ENCODE data around the gene LBHD2.
"Not testable (repeated sequence)": the region's sequence is repeated elsewhere in the genome, so short reads cannot be mapped to it uniquely, and the experiment has no call there.

Gene LBHD2

DNA sequence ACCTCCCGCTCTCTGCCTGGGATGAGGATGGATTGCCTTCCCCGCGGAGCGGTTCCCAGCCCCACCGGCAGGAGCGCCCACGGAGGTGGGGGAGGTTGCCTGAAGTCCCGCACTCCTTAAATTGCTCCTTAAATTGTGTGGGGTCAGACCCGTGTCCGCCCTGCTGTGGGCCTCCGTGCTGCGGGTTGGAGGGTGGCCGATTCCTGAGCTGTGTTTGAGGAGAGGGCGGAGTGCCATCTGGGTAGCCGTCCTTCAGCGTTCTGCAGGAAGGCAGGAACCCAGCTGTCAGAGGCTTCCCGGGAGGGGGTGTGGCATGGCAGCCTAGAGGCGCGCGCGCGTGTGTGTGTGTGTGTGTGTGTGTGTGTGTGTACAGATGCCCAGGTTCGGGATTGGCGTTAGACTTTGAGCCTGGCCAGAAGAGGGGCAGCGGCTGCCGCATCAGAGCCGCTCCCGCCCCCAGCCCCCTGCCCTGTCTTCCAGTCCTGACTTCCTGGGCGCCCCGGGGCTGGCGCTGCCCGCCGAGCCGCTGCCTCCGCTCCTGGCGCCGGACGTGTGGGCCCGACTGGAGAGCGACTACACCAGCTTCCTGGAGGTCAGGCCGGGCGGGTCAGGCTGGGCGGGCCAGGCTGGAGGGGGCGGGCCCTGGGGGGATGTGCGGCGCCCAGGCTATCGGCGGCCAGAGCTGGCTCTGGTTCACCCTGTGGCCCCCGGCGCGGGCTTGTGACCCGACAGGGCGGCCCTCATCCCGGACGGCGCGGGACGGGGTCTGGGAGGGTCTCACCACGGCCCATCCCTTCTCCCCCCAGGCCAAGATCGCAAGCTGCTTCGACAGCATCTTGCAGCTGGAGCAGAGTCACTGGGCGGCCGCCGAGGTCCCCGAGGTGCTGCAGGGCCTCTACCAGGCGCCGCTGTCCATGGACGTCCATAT is 19.7 kb downstream of the LBHD2 start:
- in situ Hi-C loops (cut with HindIII; ENCODE audit: low sequenced_read_pairs) = no loop called here

DNA sequence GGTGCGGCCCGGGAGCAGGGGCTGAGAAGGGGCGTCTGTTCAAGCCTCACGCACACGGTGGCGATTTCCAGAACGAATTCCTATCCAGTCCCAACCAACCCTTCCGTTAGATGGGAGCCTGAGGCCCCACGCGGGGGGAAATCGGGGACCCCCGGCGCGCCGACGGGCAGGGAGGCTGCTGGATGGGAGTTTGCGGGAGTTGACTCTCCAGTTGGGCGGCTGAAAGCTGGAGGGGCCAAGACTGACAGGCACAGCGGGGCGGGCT is 20.3 kb downstream of the LBHD2 start:
- in situ Hi-C loops (cut with HindIII; ENCODE audit: low sequenced_read_pairs) = no loop called here

DNA sequence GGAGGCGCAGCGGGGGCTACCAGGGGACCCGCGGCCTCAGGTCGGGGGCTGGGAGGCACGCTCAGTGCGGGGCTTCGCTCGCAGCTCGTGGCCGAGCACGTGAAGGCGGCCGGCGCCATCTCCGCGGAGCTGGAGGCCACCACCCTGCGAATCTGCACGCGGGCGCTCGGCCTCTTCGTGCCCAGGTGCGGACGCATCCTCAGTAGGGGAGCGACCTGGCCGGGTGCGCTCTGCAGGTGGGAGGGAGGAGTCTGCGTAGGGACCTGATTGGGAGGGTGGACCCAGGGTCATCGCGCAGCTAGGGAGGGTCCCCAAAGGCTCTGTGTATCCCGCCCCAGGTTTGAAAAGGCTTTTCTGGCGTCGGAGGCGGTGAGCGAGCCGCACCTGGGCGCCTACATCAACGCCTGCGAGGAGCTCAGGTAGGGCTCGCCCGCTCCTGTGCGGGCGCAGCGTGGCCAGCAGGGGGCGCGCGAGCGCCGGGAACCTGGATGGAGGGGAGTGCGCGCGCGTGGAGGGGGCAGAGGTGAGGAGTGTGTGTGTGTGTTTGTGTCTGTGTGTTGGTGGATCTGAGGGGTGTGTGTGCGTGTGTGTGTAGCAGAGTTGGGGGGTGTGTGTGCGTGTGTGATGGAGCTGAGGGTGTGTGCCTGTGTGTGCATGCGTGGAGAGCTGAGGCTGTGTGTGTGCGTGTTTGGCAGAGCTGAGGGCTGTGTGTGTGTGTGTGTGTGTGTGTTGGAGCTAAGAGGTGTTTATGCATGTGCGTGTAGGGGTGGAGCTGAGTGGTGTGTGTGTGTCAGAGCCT is 20.8 kb downstream of the LBHD2 start:
- in situ Hi-C loops (cut with HindIII; ENCODE audit: low sequenced_read_pairs) = no loop called here

DNA sequence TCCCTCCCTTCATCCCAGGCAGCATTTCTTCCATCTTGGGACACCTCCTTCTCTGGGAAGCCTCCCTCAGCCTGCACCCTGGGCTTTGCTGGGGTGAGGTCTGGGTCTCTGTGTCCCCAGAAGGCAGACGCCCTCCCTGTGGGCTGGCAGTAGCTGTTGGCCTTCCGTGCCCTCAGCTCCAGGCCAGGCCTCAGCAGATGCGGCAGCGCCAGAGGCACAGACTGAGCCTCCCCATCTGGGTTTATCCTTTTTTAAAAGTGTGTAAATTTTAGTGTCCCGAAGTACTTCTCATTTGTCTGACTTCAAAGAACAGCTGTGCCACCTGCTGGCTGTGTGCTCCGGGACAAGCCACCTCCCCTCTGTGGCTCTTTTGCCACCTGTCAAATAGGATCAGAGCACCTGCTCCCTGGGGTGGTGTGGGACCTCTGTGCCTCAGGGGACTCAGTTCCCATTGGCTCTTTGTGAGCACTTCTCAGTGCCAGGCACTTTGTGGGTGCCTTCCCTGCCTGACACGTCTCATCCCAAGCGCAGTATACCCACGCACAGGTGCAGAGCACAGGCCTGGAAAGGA is 21.7 kb downstream of the LBHD2 start:
- in situ Hi-C loops (cut with HindIII; ENCODE audit: low sequenced_read_pairs) = no loop called here

DNA sequence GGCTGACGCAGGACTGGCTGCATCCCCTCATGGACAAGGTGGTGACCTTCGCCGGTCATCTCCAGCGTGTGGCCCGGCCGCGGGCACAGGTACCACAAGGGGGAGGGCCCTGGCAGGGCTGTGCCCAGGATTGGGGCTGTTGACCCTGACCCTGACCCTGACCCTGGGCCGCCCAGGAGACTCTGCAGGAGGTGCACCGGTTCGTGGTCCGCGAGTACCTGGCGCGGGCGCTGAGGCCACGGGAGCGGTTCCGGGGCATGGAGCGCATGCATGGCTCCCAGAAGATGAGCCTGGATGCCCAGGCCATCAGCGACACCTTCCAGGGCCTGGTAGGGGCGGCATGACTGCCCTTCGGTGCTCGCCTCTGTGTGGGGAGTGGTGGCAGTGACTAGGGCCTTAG is 23.4 kb downstream of the LBHD2 start:
- in situ Hi-C loops (cut with HindIII; ENCODE audit: low sequenced_read_pairs) = no loop called here

DNA sequence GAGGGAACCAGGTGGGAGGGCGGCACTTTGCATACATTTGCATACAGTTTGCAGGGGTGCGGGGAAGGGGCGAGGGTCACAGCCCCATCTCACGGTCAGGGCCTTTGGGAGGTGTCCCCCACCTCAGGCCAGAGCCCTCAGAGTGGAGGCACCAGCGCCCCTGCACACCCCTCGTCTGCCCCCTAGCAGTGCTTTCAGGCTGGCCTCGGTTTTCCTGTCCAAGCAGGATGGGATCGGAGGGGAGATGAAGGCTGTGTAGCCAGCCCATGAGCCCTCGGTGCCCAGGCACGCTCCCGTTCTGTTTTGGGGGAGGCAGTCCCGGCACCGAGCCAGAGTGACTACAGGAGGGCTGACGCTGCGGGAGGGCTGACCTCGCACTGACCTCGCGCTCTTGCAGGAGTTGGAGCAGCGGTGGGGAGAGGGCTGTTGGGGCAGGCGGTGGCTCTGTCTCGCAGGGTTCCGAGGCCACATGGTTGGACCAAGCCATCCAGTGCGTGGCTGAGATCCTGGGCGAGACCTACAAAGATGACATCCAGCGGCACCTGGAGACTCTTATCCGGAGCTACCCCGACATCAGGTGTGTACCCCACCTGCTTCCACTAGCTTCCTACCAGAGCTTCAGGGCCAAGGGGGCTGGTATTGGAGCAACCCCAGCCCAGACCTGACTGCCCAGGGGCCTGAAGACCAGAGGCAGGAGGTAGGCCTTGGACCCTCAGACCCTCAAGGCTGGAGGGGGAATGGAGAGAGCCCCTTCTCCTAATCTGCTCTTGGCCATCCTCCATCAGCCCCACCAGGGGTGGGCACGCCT is 24.1 kb downstream of the LBHD2 start:
- in situ Hi-C loops (cut with HindIII; ENCODE audit: low sequenced_read_pairs) = no loop called here

DNA sequence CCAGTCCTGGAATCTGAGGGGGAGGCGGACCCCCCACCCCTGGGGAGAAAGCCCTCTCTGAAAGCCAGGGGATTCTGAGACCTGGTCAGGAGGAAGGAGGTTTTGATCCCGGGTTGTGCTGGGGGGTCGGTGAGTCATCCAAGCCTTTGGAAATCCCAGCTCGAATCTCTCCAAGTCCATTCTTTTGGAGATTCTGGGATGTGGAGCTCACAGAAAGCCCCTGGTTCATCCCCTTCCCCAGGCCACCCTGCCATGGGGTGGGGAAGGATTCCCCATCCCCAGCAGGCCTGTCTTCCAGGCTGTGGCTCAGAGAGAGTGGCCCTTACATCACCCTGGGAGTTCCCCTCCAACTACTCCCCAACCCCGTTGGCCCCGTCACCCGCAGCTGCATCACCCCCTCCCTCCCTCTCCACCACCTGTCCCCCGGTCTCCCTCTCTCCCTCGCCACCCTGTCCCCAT is 24.8 kb downstream of the LBHD2 start:
- in situ Hi-C loops (cut with HindIII; ENCODE audit: low sequenced_read_pairs) = no loop called here

DNA sequence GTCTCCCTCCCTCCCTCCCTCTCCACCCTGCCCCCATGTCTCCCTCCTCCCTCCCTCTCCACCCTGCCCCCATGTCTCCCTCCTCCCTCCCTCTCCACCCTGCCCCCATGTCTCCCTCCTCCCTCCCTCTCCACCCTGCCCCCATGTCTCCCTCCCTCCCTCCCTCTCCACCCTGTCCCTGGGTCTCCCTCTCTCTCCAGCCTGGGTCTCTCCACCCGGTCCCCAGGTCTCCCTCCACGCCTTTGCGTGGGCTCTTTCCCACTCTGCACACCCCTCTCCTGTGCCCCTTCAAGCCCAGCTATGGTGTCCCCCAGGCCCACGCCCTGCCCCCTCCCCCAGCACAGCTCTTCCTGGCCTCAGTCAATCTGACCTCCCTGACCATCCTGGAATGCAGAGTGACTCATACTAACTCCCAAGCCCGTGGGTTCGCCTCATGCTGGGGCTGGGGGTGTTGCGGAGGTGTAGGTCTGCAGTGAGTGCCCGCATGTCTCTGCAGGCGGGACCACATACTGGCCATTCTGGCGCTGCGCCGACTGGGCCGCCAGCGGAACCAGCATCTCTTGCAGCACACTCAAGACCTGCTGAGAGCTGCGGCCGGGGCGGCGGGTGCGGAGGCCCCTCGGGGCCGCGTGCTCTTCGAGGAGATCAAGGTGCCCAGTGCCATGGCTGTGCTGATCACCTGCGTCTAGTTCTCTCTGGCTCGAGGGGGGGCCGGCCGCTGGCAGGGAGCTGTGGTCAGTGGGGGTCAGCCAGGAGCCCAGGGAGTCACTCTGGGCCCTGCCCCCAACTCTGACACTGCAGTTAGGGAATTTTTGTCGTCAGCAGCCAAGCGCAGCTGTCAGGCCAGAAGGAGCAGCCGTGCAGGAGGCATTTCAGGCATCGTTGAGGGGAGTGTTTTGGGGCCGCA is 25.8 kb downstream of the LBHD2 start:
- in situ Hi-C loops (cut with HindIII; ENCODE audit: low sequenced_read_pairs) = no loop called here

DNA sequence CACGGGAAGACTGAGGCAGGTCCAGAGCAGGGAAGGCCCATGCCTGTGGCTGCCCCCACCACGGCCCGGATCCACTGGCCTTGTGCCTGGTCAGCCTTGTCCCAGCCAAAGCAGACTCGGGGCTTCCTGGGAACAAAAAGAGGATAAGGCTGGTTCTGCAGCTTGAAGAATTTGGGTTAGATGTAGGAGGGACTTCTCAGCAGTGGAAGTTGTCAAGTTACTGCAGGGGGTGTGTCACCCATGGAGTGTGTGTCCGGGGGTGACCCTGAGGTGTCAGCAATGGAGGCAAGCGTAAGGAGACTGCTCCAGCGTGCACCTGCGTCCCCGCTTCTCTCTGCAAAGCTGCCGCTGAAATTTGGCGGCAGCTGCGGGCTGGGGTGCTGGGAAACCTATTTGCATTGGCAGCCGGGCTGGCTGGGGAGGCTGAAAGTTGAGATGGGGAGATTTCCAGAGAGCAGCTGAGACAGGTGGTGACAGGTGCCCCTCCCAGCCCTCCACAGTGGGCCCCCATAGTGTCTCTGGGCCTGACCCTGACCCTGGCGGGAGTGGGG is 26.7 kb downstream of the LBHD2 start:
- in situ Hi-C loops (cut with HindIII; ENCODE audit: low sequenced_read_pairs) = no loop called here

DNA sequence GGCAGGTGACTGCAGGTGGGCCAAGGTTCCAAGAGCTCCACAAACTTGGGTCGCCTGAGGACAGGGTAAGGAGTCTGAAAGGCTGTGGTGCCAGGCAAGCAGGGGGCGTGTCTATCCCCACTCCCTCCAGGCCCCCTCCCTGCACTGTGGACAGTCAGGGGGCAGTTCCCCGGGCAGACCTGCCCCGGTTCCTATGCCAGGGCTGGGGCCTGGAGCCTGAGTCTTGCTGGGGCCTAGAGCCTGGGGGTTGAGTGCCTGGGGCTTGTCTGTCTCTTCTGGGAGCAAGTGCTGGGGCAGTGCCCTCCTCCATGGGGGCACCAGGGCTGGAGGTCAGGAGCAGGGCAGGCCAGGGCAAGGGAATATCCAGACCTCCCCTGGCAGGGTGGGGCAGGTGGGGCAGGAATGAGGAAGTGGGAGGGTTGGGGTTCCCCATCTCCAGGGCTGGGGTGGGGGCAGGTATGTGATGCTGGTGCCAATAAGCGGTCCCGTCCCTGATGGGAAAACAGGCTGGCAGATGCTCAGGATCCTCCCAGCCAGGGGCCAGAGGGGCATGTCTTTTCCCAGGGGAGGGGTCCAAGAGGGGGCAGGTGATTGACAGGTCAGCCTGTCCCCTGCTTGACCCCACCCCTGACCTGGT is 27.3 kb downstream of the LBHD2 start:
- in situ Hi-C loops (cut with HindIII; ENCODE audit: low sequenced_read_pairs) = no loop called here

DNA sequence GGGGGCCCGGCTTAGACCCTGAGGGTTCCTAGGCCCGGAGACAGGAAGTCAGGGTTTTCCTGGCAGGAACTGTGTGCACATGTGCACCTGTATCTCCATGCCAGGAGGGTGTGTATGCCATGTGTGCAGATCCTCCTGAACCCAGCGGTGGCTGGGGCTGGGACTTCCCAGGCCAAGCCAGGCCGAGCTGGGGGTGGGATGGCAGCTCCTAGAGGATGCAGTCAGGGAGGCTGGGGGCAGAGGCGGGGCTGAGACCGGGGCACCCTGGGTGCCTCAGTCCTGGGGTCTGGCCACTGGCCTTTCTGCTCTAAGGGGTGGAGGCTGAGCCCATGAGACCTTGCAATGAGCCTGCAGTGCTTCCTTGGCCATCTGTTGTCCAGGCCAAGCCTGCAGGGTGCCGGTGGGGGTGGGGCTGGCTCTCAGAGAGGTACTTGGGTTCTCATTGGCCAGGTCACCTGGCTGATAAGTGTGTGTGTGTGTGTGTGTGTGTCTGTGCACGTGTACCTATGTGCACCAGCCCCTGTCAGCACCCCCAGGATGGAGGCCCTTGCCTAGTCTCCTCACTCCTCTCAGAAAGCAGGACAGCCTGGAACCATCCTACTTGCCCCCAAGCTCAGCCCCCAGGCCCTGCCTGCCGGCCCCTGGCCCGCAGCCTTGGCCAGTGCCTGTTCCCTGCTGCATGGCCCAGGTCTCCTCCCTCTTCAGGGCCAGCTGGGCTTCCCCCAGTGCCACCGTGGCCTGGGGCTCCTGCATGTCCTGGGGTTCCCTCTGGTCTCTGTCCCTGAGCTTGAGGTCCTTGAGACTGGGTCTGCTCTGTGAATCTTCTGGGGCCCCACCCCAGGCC is 28.6 kb downstream of the LBHD2 start:
- in situ Hi-C loops (cut with HindIII; ENCODE audit: low sequenced_read_pairs) = no loop called here

DNA sequence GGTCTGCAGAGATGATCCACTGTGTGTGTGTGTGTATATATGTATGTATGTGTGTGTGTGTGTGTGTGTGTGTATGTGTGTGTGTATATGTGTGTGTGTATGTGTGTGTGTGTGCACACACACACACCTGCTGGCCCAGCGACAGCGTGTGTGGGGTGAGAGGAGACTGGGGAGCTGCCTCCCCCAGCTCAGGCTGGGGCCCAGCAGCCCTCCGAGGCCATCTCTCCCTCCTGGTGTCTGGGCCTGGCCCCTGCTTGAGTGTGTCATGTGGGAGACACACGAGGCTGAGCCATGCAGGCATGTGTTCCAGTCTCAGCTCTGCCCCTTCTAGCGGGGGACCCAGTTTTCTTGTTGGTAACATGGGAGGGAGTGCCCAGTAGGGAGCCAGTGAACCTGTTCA is 29.3 kb downstream of the LBHD2 start:
- in situ Hi-C loops (cut with HindIII; ENCODE audit: low sequenced_read_pairs) = no loop called here

DNA sequence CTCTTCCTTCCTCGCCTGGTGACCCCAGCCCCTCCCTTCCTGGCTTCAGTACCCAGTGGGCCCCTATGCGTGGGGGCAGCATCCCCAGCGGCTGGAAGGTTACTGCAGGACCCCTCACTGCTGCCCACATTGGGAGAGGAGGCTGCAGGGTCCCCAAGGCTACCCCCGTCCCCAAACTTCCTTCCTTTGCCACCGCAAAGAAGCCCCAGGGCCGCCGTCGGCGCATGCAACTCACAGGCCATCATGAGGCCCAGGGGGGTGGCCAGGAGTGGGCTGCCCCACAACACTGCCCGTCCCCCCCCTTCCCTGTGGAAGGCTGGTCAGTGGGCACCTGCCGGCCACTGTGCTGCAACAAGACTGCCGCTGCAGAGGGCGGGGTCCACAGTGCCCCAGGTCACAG is 29.8 kb downstream of the LBHD2 start:
- in situ Hi-C loops (cut with HindIII; ENCODE audit: low sequenced_read_pairs) = no loop called here

DNA sequence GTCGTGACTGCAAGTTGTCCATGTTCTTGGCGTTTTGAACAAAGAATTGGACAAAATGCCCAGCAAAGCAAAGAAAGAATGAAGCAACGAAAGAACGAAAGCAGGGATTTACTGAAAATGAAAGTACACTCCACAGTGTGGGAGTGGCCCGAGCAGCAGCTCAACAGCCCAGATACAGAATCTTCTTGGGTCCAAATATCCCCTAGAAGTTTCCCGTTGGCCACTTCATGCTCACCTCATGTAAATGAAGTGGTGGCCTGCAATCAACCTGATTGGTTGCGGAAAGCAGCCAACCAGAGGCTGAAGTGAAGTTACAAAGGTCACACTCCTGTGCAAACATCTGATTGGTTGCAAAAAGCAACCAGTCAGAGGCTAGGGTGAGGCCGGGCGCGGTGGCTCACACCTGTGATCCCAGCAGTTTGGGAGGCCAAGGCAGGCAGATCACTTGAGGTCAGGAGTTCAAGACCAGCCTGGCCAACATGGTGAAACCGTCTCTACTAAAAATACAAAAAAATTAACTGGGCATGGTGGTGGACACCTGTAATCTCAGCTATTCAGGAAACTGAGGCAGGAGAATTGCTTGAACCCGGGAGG is 31.2 kb downstream of the LBHD2 start:
- in situ Hi-C loops (cut with HindIII; ENCODE audit: low sequenced_read_pairs) = not testable (repeated sequence)

DNA sequence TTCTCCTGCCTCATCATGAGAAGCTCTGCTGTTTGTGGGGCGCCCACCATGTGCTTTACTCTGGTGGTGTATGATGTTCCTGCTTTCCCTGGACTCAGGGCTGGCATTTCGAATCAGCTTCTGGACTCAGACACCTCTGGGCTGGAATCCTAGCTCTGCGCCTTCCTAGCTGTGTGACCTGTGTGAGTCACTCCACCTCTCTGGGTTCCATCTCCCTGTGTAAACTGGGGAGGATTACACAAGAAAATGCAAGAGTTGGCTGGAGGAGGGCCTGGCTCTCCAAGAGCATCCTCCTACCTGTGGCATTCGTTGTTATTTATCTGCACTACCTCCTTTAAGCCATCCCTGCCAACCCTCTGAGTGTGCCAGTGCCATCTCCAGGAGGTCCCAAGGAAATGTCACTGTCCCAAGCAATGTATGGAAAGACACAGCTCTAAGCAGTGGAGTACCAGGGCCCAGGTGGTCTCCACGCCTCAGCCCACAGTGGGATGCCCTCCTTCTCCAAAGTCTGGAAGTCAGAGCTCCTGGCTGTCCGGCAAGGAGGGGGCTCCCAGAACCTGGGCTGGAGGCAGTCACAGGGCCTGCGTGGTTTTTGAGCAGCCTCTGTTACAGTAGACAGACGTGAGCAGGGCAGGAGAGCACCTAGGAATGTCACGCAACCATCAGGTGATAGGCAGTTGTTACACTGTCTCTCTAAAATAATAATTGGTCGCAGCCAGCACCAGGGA is 32.0 kb downstream of the LBHD2 start:
- in situ Hi-C loops (cut with HindIII; ENCODE audit: low sequenced_read_pairs) = no loop called here

DNA sequence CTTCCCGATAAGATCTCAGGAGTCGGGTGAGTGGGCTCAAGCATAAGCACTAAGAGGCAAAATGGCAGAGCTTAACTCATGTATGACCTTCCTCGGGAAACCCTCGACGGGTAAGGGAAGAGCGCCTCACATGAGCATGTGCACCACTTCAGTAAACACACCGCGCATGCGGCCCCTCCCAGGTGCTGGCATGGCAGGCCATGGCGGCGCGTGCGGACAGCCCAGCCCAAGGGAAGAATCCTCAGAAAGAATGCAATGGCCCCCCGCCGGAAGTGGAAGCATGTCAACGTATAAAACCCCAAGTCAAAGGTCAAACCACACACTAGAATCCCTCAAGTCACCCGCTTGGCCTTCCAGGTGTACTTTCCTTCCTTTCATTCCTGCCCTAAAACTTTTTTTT is 32.6 kb downstream of the LBHD2 start:
- in situ Hi-C loops (cut with HindIII; ENCODE audit: low sequenced_read_pairs) = no loop called here

DNA sequence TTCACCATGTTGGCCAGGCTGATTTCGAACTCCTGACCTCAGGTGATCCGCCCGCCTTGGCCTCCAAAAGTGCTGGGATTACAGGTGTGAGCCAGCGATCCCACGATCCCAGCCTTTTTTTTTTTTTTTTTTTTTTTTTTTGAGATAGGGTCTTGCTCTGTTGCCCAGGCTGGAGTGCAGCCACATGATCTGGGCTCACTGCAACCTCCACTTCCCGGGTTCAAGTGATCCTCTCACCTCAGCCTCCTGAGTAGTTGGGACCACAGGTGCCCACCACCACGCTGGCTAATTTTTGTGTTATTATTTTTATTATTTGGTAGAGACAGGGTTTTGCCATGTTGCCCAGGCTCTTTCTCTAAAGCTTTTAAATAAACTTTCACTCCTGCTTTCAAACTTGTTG is 33.5 kb downstream of the LBHD2 start:
- in situ Hi-C loops (cut with HindIII; ENCODE audit: low sequenced_read_pairs) = not testable (repeated sequence)

Measured in DLD1 (cell line).